ENCODE results near the gene SUSD6. TPM values are rescaled to one million over a fixed set of nuclear protein-coding genes. Genes with fewer than 3 reads are reported as not detected.
"Not testable (repeated sequence)": the region's sequence is repeated elsewhere in the genome, so short reads cannot be mapped to it uniquely, and the experiment has no call there.

SUSD6 gene
- total and polyA plus RNA-seq, 2 donors (not counting 1 experiment from before 2014, with no cell fraction given): 62.3 to 97.8 TPM

DNA sequence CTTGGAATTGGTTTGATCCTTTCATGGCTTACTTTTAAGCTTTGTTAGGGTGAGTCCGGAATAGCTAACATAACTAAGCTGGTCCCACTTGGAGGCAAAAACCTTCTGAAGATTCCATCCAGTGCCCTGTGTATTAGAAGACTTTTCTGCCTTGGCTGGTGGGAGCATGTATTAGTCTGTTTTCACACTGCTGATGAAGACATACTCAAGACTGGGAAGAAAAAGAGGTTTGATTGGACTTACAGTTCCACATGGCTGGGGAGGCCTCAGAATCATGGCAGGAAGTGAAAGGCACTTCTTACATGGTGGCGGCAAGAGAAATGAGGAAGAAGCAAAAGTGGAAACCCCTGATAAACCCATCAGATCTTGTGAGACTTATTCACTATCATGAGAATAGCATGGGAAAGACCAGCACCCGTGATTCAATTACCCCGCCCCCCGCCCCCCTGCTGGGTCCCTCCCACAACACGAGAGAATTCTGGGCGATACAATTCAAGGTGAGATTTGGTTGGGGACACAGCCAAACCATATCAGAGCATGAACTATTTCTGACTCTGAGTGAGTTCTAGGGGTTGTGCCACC lies 30.9 kb downstream of the SUSD6 start:
- peak overlapping the region in 1 of 5 experiments; percentile 34 for H3K4me3 ChIP-seq (ENCODE audit: control extremely low read depth in 1 of 5, extremely low read depth in 1 of 5, insufficient read depth in 1 of 5, low read depth in 2 of 5, low read length in 4 of 5)
- H3K9ac ChIP-seq (ENCODE audit: low read length); POLR2A ChIA-PET; CTCF ChIA-PET; ATAC-seq (ENCODE audit: low read depth); H3K27me3 ChIP-seq (replicated peaks in 1 of 4; ENCODE audit: control extremely low read depth in 1 of 4, control insufficient read depth in 3 of 4, insufficient read depth in 4 of 4, low read length in 3 of 4); H3K9me3 Mint-ChIP-seq (ENCODE audit: insufficient read depth); H3K27me3 Mint-ChIP-seq; intact Hi-C loops (cut with micrococcal nuclease); H3K4me2 ChIP-seq (replicated peaks; ENCODE audit: low read depth, low read length, poor library complexity, severe bottlenecking); H2AFZ ChIP-seq (ENCODE audit: insufficient read depth, low read depth, low read length, poor library complexity, severe bottlenecking): not testable (repeated sequence)
- peaks cover 1 to 26% (median 15%) of the 10 kb centered on the region in 3 donors for H3K9me3 ChIP-seq (ENCODE audit: control extremely low read depth in 1 of 3, control insufficient read depth in 2 of 3, insufficient read depth in 1 of 3, low read length in 2 of 3)
- H3K4me1 Mint-ChIP-seq: peaks cover 83% of the 10 kb centered on the region
- H3K4me3 Mint-ChIP-seq: peak overlapping the region; percentile 69
- WGBS (ENCODE audit: insufficient coverage): 100% methylated on average over 1 of the region's 7 CpGs
- H4K20me1 ChIP-seq (ENCODE audit: control insufficient read depth, insufficient read depth, low read length, poor library complexity, severe bottlenecking): peaks cover 83% of the 10 kb centered on the region
- peaks cover 0 to 19% of the 10 kb centered on the region in 2 experiments for H3K36me3 ChIP-seq (replicated peaks in 1 of 2; ENCODE audit: control extremely low read depth in 1 of 2, control insufficient read depth in 1 of 2, extremely low read depth in 1 of 2, insufficient read depth in 2 of 2, low read length in 1 of 2)
- peak overlapping the region; percentile 86 for H3K27ac Mint-ChIP-seq
- H3K79me2 ChIP-seq (ENCODE audit: control insufficient read depth, insufficient read depth, low read length): peaks cover 99% of the 10 kb centered on the region
- H3K4me1 ChIP-seq (ENCODE audit: control insufficient read depth in 2 of 2, insufficient read depth in 2 of 2, low read length in 2 of 2): peaks cover 62 to 67% of the 10 kb centered on the region in 2 donors
- peak overlapping the region; percentile 21 to 74 for H3K27ac ChIP-seq (ENCODE audit: low read length in 2 of 2)
- peak; percentile 37 for DNase-seq

DNA sequence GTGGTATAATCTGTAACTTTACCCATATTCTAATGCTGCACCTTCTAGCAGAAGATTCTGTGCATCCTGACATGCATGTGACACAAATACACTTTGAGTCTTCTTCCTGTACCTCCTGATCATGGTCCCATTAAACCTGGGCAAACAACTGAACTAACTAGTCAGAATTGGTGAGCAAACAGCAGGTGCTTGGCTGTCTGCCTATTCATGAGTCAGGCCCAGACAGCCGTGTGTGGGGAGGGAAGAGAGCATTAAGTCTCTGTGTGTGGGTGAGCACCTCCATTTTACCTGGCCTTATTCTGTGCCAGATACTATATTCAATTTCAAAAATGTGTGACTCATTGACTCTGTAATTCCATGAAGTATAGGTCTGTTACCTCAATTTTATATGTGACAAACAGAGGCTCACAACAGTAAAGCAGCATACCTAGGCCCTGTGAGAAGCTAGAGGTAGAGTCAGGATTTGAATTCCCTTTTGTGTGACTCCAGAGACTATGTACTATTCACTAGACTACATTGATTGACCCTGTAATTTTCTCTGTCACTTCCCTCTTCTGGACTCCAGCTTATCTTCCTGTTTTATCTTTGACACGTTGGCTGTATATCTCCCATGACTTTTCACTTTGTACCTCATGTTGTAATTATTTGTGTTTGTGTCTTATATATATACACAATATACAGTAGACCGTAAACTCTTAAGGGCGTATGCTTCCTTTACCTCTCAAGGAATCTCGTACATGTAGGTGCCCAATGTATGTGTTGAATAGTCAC lies 32.2 kb downstream of the SUSD6 start:
- POLR2A ChIA-PET: interaction anchor here (0.7 kb wide), 1 partner anchor 161 kb away, joined by 3 read pairs; no protein-coding TSS in a partner anchor
- H3K79me2 ChIP-seq (ENCODE audit: control insufficient read depth, insufficient read depth, low read length): peaks cover 99% of the 10 kb centered on the region
- DNase-seq: no peak

More for the DNA sequence above, 32.2 kb downstream of the SUSD6 start:
- Mint-ChIP-seq H3K27me3 (no peaks in the 10 kb centered on the region), H3K4me1 (peaks cover 82% of the 10 kb centered on the region), H3K4me3 (no peak overlapping the region), H3K9me3 (ENCODE audit: insufficient read depth) (peaks cover 5% of the 10 kb centered on the region), H3K27ac (peak overlapping the region; percentile 39)
- Histone ChIP-seq H3K4me3 (ENCODE audit: control extremely low read depth in 1 of 5, extremely low read depth in 1 of 5, insufficient read depth in 1 of 5, low read depth in 2 of 5, low read length in 4 of 5) (no peak overlapping the region), H3K9ac (ENCODE audit: low read length) (no peak overlapping the region), H4K20me1 (ENCODE audit: control insufficient read depth, insufficient read depth, low read length, poor library complexity, severe bottlenecking) (peaks cover 83% of the 10 kb centered on the region), H3K27ac (ENCODE audit: low read length in 2 of 2) (peak overlapping the region in 1 of 2 donors; percentile 74), H3K4me1 (ENCODE audit: control insufficient read depth in 2 of 2, insufficient read depth in 2 of 2, low read length in 2 of 2) (peaks cover 62 to 67% of the 10 kb centered on the region in 2 donors), H3K27me3 (replicated peaks in 1 of 4; ENCODE audit: control extremely low read depth in 1 of 4, control insufficient read depth in 3 of 4, insufficient read depth in 4 of 4, low read length in 3 of 4) (no peaks in the 10 kb centered on the region), H3K4me2 (replicated peaks; ENCODE audit: low read depth, low read length, poor library complexity, severe bottlenecking) (peak overlapping the region; percentile 5), H3K9me3 (ENCODE audit: control extremely low read depth in 1 of 3, control insufficient read depth in 2 of 3, insufficient read depth in 1 of 3, low read length in 2 of 3) (peaks cover 1 to 26% (median 15%) of the 10 kb centered on the region in 3 donors), H2AFZ (ENCODE audit: insufficient read depth, low read depth, low read length, poor library complexity, severe bottlenecking) (no peak overlapping the region), H3K36me3 (replicated peaks in 1 of 2; ENCODE audit: control extremely low read depth in 1 of 2, control insufficient read depth in 1 of 2, extremely low read depth in 1 of 2, insufficient read depth in 2 of 2, low read length in 1 of 2) (peaks cover 0 to 19% of the 10 kb centered on the region in 2 experiments)
- no CpG with 5 or more reads among the region's 5 CpGs for WGBS (ENCODE audit: insufficient coverage)
- intact Hi-C loops (cut with micrococcal nuclease): no loop called here
- CTCF ChIA-PET: no interaction called here
- ATAC-seq (ENCODE audit: low read depth): no peak
- no peak for TF ChIP-seq EZH2 (IDR thresholded peaks at IDR 0.05; ENCODE audit: borderline replicate concordance, insufficient read depth, low read depth, low read length, poor library complexity, severe bottlenecking)
- TF ChIP-seq, protein P1, sequence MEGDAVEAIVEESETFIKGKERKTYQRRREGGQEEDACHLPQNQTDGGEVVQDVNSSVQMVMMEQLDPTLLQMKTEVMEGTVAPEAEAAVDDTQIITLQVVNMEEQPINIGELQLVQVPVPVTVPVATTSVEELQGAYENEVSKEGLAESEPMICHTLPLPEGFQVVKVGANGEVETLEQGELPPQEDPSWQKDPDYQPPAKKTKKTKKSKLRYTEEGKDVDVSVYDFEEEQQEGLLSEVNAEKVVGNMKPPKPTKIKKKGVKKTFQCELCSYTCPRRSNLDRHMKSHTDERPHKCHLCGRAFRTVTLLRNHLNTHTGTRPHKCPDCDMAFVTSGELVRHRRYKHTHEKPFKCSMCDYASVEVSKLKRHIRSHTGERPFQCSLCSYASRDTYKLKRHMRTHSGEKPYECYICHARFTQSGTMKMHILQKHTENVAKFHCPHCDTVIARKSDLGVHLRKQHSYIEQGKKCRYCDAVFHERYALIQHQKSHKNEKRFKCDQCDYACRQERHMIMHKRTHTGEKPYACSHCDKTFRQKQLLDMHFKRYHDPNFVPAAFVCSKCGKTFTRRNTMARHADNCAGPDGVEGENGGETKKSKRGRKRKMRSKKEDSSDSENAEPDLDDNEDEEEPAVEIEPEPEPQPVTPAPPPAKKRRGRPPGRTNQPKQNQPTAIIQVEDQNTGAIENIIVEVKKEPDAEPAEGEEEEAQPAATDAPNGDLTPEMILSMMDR (IDR thresholded peaks at IDR 0.05): no peak

All from B cell (primary cell).